Activated CD4-positive, alpha-beta T cell treated with anti-CD3 and anti-CD28 coated beads for 1 hour (primary cell): ENCODE measurements around the gene SAE1.

Experiments used
- DNase-seq: peaks from one replicate; pipeline ENCODE4 v3.0.0-alpha.2; 2020

Gene SAE1

DNA sequence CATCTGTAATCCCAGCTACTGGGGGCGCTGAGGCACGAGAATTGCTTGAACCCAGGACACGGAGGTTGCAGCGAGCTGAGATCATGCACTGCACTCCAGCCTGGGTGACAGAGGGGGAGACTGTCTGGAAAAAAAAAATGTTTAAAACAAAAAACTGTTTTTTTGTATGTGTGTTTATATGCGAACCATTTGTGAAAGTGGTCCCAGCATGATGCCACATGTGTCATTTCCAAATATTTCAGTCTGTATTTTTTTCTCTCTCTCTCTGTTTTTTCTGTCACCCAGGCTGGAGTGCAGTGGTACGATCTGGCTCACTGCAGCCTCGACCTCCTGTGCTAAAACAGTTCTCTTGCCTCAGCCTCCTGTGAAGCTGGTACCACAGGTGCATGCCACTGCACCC, 37.4 kb downstream of the SAE1 start:
- DNase-seq = no peak

DNA sequence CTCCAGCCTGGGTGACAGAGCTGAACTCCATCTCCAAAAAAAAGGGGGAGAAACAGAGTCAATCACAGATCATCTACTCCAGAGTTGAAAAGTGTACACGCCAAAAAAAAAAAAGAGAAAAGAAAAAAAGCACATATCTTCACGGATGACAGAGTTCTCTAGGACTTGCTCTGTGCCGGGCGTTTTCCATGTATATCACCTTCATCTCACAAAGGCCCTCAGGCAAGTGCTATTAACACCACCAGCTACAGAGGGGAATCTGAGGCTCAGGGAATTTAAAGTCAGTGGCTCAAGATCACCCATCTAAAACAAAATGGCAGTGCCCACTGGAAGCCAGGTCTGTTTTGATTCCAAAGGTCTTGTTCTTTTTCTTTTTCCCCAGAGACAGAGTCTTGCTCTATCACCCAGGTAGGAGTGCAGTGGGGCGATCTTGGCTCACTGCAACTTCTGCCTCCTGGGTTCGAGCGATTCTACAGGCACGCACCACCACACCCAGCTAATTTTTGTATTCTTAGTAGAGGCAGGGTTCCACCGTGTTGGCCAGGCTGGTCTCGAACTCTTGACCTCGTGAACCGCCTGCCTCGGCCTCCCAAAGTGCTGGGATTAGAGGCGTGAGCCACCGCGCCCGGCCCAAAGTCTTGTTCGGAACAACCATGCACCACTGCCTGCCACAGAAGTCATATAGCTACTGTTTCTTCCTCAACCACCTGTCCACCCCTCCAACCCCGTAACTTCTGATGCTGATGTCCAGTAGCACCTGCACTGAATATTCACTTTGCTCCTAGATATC, 42.2 kb downstream of the SAE1 start:
- no peak for DNase-seq

DNA sequence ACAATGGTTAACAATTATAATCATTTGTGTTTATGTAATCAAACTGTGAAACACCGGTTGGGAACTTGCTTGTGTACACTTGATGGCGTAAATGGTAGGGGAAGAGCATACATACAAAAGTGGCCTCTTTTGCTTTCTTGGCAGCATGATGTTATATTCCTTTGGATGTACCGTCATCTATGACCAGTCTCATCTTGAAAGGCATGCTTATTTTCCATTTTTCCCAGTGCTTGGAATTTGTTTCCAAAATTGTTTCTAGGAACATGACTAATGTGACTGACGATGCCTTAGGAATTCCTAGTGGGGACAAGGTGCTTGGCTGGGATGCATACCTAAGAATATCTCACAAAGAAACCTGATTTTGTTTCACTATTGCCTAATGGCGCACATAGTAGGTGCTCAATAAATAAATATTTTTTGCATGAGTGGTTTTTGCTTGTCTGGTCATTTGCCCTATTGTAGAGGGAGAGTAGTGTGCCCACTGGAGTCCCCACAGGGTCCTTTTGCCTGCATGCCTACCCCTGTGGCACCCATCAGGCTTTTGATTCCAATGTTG, 45.5 kb downstream of the SAE1 start:
- DNase-seq = no peak

DNA sequence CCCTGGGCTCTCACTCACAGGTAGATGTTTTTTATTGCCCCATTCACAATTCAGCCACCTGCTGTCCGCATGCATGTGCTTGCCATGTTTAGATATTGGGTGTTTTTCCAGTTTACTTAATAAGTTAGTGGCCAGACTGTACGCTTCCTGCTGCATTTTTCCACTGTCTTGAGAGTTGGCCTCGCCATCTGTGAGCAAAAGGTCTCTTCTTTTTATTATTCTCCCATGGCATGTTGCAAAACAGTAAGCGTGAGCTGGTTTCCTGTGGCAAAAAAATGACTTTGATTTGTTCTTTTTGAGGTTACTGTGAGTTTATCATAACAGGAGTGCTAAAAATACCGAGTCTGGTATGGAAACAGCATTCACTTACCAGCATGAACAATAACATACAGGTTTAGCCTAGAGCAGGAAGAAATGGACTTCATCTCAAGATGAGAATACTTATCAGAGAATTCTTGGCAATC, 46.0 kb downstream of the SAE1 start:
- DNase-seq = peak; percentile 26

DNA sequence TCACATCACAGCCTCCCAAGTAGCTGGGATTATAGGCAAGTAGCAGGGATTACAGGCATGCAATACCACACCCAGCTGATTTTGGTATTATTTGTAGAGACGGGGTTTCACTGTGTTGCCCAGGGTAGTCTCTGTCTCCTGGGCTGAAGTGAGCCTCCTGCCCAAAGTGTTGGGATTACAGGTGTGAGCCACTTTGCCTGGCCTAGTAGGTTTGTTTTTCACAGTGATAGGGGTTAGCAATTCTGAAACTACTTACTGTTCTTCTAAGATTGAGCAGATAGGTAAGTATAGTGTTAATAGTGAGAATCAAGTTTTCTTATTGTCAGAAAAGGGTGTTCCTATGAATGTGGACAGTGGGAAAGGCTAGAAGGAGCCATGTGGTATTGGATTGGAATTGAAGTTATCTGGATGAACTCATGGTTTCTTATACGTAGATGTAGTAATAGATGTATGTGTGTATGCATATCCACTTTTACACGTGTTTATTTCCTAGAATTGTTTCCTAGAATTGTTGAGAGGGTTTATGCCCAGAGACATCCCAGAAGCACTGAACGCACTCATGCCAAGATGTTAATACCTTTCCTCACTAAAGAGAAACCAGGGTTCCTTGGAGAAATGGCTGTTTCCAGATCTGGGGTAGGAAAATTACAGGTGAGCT, 49.1 kb downstream of the SAE1 start:
- no peak for DNase-seq

DNA sequence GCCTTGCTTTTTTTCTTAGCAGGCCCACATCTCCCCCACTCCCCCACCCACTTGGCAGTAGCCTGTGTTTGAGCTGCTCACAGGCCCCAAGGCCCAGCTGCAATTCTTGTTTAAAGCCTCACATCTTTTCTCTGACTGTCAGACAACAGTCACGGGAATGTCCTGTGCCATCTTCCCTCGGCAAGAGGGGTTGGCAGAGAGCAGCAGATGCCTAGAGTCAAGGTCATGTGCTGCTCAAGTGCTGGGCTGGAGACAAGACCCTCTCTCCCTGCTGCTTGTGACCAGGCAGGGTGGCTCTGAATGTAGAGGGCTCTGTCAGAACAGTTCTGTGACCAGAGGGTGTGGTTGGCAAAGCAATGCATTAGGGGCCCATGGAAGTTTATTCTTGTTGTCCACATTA, 53.0 kb downstream of the SAE1 start:
- DNase-seq = no peak

DNA sequence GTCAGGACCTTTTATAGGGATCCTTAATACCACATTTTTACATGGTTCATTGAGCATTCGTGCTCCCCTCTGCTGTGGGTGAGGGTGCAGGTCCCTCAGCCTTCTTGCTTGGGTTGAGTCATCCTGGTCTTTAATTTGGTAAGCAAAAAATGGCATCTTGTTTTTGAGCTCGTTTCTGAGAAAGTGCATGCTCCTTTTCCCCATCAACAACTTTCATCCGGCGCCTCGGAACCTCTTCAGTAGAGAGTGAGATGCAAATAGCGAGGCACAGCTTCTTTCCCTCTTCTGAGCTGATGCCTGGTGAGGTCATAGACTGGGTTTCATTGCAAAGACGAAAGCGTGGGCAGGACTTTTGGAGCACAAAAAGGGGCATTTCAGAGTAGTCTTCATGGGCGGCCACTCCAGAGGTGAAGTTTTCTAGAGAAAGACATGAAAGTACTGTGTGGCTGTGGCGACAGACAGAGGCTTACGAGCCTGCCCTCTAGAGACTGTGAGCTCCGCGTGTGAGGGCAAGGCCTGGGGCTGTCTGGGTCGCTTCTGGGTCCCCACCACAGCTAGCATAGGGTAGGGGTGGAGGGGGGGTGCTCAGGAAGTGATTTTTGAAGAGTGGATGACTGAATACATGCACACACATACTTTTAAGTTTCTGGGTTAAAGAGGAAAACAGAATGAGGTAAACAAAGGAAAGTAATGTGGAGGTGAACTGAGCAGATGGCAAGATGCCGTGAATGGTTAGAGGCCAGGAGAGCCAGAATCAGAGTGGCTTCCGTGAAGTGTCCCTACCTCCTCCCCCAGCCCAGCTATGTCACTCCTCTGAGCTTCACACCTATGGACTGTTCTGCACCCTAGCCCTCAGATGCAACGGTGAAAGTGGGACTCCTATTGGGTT, 56.1 kb downstream of the SAE1 start:
- peak; percentile 63 for DNase-seq

DNA sequence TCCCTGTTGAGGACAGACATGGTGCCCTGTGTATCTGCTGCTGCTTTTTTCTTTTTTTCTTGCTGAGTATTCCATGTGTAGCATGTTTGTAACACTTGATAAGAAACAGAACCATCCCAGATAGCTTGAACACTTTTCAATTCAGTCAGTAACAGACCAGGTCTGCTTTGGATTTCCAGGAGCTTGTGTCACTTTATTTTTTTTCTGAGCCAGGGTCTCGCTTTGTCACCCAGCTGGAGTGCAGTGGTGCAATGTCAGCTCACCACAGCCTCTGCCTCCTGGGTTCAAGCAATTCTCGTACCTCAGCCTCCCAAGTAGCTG, 56.7 kb downstream of the SAE1 start:
- no peak for DNase-seq

DNA sequence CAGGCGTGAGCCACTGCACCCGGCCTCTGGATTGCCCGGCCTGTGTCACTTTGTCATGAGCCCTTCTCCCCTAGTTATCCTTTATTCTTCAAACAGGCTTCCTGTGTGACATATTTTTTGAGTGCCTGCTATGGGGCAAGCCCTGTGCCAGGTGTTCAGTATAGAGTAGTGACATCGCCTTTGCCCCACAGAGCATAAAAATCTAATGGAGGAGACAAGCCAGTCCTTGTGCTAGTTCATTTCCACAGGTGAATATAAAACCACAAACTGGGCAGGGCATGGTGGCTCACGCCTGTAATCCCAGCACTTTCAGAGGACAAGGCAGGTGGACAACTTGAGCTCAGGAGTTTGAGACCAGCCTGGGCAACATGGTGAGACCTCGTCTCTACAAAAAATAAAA, 57.2 kb downstream of the SAE1 start:
- DNase-seq = no peak

DNA sequence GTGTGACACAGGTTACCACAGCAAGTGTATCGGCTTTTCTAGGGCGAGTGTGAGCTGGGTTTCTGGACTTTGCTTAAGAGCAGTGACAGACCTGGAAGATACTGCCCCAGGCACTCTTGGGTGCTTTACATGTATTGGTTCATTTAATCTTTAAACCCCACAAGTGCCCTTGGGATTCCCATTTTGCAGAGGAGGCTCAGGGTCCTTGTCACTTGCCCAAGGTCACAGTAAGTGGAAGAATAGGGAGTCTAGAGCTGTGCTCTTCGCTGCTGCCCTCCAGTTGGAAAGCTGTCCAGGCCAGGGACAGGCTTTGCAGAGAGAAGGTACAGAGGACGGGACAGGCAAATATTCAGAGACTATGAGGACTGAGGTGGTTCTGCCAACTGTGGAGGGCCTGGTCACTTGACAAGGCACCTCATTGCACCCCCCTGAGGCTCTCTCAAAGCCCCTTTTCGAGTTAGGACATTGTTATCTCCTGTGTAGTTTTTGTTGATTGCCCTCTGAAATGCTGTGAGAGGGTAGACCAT, 57.9 kb downstream of the SAE1 start:
- DNase-seq = no peak

DNA sequence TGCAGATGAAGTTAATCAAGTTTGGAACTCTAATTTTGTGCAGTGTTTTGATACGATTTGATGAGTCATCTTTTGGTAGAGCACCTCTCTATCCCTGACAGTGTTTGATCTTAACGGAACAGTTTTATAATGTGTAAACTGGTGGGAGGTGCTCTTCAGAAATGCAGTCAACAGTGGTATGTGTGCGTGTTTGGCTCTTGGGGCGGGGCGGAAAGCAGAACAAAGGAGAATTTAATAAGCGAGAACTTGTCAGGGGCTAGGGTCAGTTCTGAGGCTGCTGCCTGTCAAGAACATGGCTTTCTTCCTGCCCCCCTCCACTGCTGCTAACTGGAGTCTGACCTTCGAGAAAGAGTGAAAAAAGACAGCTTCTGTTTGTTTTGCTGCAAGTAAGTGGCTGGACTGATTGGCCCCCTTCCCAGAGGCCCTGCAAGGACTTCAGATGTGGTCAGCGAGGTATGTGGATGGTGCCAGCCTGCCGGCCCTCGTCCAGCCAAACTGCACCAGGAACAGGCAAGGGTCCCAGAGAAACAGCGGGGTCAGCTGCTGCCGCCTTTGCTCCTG, 59.6 kb downstream of the SAE1 start:
- DNase-seq = peak; percentile 44

DNA sequence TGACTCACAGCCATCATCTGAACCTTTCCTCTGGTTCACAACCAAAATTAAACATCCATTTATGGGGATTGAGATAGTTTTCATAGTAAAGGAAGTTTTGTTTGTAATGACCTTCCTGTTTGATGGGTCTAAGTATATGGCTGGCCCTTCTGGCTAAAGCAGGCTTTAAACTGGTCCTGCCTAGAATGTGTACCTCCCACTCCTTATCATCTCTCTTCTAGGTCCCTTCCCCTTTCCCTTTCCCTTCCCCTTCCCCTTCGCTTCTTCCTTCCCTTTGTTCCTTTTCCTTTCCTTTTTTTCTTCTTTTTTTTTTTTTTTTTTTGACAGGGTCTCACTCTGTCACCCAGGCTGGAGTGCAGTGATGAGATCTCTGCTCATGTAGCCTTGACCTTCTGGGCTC, 64.8 kb downstream of the SAE1 start:
- no peak for DNase-seq

DNA sequence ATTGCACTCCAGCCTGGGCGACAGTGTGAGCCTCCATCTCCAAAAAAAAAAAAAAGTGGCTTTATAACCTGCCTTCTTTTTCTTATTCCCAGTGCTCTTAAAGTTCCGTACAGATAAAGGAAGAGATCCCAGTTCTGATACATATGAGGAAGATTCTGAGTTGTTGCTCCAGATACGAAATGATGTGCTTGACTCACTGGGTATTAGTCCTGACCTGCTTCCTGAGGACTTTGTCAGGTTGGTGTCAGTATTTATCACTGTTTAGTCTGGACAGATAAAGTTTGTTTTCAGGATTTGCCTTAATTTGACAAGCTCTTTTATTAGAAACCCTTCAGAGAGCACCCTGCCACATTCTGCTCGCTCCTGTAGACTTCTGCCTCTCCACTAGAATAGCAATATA, 66.5 kb downstream of the SAE1 start:
- no peak for DNase-seq

DNA sequence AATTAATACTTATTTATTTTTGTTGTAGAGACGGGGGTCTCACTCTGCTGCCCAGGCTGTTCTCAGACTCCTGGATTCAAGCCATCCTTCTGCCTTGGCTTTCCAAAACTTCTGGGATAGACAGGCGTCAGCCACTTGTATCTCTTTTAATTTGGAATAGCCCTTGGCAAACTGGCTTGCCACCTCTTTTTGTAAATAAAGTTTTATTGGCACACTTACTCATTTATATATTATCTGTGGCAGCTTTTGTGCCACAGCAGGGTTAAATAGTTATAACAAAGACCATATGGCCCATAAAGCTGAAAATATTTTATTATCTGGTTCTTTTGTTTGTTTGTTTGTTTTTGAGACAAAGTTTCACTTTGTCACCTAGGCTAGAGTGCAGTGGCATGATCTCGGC, 69.9 kb downstream of the SAE1 start:
- DNase-seq = no peak

DNA sequence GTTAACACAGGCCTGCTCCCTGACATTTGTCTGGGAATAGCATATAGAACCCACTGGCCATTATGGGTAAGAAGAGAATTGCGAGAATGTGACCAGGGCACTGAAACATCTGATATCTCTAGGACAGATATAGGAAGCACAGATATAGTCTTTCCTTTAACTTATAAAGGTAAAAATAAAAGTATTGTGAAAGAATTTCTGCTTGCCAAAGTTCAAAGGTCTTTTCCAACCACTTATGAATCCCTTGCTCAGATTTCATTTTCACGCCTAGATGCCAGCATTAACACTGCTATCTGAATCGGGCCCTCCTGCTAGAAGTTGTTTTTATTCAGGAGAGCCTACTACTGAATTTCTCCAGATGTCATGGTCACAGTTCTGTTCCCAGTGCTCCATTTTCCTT, 72.6 kb downstream of the SAE1 start:
- DNase-seq = no peak

DNA sequence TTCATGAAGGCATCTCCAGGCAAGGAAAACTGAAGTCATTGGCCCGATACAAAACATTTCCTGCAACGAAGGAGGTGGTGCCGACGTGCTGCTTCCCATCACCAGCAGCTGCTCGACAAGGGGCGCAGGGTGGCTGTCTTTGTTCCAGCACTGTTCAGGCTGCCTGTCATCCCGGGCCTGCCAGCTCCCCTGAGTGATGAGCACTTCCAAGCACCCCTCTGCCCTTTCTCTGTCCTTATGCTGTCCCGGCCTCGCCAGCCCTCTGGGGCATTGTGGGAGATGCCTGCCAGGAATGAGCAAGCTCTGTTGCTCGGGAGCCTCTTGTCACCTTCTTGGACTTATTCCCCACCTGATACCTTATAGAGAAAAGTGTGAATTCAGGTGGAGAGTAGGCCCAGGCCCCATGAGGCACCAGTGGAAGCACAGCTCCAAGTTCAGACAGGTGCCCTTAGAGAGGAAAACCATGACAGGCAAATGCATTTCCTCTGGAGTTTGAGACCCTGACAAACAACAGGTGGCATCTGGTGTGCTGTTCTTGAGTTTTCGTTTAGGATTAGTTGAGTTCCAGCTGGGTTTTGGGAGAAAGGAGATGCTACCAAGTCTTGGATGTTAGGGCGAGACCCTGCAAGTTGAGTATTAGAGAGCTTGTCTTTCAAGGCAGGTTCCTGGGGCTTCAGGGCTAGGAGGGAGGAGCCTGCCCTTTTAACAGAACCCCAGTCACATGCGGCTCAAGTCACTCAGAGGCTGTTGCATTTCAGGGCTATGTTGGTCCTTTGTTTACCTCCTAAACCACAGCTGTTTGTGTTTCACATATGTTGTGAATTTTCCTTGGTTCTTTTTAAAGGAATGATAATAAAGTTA, 78.9 kb downstream of the SAE1 start:
- DNase-seq = no peak

DNA sequence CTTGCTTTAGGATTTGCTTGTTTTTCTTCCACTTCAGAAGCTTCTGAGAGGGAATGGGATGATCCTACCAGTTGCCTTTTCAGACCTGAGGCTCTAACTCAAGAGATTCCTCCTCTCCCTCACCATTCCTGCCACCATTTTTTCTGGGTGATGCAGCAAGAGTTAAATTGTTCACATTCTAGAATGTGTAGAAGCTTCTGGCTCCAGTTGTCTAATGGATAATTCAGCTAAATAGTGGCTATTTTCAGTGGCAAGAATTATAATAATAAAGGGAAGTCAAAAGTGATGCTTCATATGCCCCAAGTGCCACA, 79.5 kb downstream of the SAE1 start:
- no peak for DNase-seq

DNA sequence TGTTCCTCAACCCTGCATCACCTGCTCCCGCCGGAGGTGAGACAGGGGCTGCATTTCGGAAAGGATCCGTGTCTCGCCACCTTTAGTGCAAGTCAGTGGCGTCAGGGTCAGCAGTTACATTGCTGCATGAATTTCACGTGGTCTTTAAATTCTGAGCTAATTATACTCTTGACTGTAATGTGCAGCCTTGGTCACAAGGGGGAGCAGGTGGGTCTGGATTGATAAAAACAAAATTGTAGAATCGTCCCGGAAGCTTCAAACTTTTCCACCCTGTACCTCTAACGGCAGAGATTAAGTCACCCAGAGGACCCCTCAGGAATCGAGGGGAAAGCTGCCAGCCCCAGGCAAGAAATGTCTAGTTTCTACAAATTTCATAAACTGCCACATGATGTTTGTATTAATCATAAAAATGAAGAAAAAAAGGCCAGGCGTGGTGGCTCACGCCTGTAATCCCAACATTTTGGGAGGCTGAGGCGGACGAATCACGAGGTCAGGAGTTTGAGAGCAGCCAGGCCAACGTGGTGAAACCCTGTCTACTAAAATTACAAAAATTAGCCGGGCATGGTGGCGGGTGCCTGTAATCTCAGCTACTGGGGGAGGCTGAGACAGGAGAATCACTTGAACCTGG, 80.2 kb downstream of the SAE1 start:
- peak; percentile 63 for DNase-seq

DNA sequence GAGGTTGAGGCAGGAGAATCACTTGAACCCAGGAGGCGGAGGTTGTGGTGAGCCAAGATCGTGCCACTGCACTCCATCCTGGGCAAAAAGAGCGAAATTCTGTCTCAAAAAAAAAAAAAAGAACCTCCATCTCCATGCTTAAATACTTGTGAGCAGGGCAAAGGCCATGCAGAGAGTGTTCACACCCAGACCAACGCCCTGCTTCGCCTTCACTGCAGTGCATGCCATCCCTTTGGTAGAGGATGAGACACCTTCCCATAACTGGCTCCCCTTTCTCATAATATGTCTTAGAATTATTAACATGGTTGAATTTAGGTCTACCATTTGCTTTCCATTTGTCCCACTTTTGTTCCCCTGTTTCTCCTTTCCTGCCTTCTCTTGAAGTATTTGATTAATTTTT, 84.9 kb downstream of the SAE1 start:
- no peak for DNase-seq

DNA sequence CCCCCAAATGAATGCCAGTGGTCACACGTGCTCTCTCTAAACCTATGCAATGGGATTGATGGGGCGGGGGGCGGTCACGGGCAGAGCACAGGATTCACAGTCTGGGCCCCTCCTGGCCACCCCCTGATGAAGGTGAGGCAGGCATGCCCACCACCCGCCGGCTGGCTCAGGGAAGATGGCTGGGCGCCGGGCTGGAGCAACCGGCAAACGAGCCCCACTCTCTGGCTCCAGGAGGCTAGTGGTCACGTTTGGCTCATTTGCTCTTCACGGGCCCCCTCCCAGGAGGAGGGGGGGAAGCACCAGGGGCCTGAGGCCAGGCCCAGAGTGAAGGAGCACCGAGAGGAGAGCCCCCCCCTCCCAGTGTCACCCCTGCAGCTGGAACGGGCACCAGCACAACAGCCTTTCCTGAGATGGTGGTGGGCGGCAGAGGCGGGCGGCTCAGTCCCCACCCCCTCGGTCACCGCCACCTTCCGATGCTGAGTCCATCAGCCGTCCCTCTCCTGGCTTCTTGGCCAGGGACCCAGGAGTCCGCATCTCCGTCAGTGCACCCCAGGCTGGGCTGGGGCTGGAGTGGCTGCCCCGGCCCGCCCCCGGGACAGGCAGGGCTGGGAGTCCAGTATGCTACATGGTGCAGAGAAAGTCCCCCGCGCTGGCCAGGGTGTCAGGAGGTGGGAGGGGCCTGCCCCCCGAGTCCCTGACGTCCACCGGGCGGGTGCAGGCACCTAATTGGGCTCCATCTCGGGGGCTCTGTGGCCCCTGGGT, 90.6 kb downstream of the SAE1 start:
- no peak for DNase-seq

DNA sequence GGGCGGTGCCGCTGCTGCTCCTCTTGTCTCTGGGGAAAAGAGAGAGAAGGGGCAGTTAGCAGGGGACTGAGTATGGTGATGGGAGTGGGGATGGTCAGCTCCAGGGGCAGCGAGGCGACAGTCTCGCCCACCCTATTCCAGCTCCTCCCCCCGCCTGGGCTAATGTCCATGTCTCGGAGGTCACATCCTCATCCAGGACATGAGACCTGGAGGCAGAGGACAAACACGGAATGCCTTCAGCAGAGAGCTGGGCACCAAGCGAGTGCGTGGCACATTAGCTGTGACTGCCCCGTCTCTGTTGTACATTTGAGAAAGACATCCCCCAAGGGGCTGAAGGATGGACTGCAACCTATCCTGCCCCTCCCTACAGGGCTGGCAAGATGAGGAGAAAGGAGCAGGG, 91.3 kb downstream of the SAE1 start:
- no peak for DNase-seq
